HG03521 (cell line): Measurements from ENCODE around the gene BCL2L1.

Experiments
- ATAC-seq: cut with Tn5 transposase; IDR thresholded peaks from one replicate; pipeline ENCODE4 v1.9.1; 2021; ENCODE audit warnings: mild to moderate bottlenecking, moderate library complexity; ENCODE audit not compliant: unreplicated experiment

The BCL2L1 gene

DNA sequence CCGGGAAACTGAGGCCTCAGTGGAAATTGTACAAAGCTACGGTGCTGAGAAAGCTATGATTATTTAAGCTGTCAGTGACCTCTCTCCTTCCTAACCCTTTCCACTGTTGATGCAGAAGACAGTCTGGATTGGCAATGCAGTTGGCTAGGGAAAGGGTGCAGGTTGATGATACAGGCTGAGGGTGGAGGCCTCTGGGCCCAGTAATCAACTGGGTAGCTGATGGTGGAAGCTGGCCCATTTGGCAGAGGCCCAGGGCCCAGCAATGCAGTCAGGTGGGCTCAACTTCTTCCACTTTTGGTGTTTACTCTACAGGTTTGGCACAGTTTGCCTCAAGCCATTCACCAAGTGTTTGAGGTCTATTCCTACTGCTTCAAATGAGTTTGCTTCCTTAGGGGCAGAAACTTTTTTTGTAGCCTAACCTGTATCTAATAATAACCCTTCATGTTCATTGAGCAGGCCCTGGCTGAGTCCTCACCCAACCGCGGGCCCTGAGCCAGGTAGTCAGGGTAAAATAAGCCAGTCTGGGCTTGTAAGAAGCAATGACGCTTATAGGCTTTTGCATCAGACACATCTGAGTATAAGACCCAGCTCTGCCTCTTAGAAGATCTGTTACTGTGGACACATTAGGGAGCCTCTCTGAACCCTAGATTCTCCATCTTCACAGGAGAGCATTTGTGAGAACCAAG is 12.1 kb downstream of the BCL2L1 start:
- no peak for ATAC-seq

DNA sequence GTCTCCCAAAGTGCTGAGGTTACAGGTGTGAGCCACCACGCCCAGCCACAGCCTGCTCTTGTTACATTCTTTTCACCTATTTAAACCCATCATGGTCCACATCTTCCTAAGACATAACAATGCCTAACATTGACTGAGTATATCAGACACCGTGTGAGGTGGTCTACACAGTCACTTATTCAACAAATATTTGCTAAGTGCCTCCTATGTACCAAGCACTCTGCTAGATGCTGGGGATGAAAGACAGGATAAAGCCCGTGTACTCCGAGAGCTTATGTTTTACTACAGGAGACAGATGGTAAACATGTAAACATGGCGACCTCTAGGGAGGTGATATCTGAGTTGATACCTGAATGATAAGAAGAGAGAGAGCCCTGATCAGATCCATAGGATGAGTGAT is 12.7 kb downstream of the BCL2L1 start:
- ATAC-seq, result no peak

DNA sequence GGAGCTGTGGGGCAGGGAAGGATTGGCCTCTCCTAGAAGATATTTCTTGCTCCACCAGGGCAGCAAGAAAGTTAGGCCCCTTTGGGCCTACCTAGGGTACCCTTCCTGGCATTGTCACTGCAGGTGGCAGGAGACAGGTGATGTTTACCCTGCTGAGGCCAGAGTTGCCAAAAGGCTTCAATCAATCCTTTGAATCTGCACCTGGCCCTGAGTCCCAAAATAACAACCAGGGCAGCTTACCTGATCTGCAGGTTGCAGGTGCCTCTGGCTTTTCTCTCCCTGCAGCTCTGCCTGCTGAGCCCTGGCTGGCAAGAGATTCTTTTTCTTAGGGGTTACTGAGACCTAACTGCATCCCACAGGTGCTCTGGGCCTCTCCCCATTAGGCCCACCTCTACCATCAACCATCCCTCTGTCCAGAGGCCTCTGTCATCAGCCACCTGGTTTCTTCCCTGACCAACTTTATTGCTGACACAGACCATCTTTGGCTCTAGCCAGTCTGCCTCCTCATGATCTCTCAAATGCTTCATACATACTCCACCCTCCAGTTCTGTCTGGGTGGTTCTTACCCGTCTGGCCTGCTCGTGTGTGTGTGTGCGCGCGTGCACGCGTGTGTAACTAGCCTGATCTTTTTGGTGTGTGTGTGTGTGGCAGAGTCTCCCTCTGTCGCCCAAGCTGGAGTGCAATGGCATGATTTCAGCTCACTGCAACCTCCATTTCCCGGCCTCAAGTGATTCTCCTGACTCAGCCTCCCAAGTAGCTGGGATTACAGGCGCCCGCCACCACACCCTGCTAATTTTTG is 13.7 kb downstream of the BCL2L1 start:
- ATAC-seq, result no peak

DNA sequence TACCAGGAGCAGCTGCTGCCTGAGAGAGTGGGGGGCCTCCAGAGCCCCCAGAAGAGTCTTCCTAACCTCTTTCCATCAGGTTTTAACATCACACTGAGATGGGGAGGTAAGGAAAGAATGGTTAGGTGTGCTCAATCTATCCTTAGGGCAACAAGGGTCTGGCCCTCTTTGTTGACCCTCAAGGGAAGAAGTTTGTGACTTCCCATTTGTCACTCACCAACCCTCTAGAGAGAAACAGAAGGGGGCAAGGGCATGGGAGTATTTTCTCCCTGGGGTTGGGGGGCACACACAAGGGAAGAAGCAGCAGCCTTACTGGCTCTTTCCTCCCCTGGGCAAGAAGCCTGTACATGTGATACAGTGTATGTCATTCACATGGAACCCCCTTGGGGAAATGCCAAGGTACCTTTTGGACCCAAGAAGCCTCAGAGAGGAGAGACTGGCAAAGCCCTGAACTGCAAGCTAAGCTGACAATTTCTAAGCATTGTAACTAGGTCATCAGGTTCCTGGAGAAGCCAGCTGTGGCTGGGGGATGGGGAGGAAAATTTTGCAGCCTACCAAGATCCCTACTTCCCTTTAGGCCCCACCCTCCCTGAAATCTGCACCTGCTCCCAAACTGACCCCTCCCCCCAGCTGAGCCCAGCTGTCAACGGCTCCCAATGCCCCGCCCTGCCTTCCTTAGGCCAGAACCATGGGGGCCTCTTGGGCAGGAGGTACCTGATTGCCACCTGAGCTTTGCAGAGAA is 14.5 kb downstream of the BCL2L1 start:
- no peak for ATAC-seq

DNA sequence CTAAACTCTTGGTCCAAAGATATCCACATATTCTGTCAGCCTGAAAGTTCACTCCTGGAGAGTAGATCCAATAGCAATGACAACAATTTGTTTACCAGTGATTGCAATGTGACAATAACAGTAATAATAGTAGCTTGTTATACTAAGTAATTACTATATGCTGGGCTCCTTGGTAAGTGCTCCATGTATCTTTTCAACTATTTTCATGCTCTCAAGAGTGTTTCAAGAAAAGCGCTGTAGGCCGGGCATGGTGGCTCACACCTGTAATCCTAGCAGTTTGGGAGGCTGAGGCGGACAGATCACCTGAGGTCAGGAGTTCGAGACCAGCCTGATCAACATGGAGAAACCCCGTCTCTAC is 15.4 kb downstream of the BCL2L1 start:
- ATAC-seq, result no peak

DNA sequence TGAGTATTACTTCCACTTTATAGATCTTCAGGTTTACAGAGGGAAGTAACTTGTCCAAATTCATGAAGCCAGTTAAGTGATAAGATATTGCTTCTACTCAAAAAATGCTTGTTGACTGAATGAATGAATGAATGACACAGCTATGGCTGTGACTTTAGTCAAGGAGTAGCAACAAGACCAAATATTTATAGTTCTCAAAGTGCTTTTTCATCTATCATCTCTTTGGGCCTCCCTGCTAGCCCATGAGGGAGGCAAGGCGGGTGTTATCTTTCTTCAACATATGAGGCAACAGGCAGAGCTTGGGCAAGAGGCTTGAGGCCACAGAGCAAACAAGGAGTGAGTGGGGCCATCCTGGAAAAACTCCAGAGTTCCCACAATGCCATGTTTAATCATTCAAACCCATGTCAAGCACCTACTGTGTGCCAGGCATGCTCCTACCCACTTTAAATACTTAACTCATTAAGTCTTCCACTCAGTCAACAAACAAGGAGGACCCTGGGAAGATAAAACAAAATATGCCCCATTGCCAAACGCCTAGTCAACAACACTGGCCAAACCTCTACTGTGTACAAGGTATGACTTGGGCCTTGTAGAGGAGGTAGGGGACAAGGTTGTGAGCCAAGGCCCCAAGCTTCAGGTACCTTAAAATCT is 15.9 kb downstream of the BCL2L1 start:
- no peak for ATAC-seq

DNA sequence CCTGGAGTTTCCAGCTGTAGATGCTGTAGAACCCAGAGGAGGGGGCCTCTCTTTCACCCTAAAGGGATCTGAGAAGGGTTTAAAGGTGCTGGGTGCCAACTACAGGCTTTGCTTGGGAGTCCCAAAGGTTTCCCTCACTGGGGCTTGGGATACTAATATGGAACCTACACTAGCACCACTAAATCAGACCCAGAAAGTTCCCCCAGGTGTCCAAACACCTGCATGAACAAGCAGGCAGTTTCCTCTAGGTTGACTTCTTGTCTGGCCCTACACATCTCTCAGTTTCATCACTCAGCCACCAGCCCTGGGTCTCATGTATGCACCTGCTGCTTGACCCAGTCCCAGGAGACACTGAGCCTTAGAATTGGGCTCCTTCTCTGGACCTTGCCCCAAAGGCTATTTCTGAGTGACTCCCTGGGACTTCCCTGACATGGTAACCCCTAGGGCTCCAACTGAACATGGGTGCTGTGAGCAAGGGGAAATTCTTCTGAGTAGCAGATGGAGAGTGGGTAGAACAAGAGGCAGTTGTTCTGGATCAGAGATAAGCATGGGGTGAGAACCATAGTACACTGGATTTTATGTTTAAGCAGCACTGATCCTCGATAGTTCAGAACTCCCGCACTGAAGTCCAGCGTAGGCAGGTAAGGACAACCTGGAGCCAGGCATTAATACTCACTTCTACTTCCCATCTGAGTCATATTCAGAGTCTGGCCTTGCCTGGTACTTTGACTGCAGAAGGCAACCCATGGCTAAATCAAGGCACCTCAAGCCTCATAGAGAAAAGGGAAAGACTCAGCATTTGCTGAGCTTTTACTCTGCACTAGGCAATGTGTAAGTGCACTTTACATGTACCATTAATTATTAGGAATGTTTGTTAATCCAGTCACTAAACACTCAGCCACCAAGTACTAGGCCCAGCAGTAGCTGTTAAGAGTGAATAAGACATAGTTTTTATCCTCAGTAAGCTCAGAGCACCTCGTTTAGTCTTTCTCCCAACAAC is 16.8 kb downstream of the BCL2L1 start:
- peak; percentile 70 for ATAC-seq

DNA sequence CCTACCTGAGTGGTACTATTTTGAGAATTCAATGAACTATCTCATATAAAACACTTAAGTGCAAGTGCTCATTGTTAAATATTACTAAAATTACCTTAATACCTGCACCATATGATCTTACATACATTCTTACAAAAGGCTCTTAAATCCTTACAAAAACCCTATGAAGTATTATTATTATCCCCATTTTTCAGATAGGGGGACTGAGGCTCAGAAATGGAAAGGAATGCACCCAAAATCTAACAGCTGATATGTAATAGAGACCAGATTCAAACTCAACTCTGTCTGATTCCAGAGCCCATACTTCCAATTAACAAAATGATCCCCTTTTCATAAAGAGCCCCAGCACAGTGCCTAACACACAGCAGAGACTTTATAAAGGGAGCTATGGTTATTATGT is 17.5 kb downstream of the BCL2L1 start:
- ATAC-seq, result no peak

DNA sequence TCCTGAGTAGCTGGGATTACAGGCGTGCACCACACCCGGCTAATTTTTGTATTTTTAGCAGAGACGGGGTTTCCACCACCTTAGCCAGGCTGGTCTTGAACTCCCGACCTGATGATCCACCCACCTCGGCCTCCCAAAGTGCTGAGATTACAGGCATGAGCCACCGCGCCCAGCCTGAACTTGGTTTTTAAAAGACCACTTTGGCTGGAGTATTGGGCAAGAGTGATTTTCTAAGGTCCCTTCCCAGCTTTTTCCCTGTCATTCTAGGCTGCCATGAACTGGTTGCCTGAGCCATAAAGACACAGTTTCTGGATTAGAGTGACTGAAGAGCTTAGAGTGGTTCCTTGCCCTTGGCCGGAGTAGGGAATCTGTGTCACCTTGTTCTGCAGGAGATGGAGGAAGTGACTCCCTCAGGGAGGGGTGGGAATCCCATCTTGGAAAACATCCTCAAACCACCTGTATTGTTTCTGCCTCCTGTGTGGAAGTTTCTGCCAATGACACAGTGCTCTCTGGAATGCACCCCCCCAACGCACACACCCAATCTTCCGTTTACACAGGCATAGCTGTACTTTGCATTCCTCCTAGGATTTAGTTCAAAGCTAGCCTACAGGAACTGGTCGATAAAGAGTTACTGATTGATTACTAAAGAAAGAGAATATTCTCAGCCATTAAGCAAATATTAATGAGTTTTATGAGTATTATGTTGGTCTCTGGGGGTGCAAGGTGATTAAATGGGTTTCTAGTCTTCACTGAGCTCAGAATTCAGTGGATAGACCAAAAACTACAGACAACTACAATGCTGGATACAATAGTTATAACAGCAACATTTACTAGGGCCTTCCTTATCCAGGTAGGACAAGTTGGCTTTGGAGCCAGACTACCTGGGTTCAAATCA is 18.2 kb downstream of the BCL2L1 start:
- ATAC-seq, result no peak

DNA sequence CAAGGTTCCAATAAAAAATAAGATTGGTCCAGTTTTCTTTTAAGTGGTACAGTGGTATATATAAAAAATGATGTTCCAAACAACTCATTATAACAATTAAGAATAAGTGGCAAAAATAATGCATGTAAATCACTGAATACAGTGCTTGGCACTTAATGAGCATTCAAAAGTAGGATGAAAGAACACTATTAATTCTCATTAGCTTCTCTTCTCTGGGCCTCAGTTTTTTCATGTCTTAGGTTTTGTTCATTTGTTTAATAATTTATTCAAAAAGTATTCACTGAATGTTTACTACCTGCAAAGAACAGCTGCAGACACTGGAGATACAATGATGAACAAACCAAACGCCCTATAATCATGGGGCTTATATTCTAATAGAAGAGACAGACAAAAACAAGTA is 21.1 kb downstream of the BCL2L1 start:
- no peak for ATAC-seq

DNA sequence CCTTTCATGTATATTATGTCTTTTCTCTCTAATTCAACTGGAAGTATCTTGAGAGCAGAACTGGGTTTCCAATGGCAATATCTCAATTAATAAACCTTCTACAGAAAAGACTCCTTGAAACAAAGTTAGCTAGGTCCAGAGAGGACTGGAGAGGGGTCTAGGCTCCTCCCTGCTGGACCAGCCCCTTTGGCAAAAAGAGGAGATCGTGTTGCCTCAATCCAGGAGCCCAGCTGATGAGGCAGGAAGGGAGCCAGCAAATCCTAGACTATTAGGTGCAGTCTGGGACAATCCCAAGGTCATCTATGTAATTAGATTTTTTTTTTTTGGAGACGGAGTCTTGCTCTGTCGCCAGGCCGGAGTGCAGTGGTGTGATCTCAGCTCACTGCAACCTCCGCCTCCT is 21.9 kb downstream of the BCL2L1 start:
- no peak for ATAC-seq

DNA sequence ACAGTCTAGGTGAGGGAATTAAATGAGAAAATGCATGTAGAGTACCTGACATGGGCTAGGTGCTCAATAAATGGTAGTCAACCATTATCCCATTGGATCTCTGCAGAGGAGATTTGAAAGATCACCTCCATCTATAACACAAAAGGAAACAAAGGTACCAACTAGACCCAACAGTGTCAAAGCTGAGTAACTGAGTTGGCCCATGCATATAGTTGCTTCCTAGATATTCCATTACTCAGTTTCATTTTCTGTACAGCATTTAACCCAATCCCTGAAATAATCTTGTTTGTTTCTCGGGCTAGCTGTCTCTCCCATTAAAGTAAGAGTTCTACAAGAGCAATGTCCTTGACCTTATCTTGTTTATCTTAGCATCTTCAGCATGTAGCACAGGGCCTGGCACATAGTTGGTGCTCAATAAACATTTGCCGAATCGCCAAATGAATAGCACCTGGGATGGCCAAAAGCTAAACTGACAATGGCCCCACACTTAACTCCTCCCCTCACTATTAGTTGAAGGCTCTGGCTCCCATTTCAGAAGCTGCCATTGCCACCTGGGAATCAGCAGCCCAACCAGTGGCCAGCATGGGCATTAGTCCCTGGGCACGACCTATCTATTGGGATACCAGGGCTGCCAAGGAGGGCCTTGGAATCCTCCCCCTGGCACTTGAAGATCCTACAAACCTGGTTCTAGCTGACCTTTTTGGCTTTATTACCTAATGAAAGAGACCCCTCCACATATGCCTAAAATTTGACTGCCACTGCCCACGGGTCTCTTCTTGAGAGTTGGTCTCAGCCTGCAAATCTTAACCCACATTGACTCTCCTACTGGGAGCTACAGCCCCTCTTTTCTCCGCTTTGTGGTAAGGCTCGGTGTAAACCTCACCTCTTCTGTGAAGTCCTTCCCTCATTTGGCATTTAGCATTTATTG is 22.6 kb downstream of the BCL2L1 start:
- no peak for ATAC-seq

DNA sequence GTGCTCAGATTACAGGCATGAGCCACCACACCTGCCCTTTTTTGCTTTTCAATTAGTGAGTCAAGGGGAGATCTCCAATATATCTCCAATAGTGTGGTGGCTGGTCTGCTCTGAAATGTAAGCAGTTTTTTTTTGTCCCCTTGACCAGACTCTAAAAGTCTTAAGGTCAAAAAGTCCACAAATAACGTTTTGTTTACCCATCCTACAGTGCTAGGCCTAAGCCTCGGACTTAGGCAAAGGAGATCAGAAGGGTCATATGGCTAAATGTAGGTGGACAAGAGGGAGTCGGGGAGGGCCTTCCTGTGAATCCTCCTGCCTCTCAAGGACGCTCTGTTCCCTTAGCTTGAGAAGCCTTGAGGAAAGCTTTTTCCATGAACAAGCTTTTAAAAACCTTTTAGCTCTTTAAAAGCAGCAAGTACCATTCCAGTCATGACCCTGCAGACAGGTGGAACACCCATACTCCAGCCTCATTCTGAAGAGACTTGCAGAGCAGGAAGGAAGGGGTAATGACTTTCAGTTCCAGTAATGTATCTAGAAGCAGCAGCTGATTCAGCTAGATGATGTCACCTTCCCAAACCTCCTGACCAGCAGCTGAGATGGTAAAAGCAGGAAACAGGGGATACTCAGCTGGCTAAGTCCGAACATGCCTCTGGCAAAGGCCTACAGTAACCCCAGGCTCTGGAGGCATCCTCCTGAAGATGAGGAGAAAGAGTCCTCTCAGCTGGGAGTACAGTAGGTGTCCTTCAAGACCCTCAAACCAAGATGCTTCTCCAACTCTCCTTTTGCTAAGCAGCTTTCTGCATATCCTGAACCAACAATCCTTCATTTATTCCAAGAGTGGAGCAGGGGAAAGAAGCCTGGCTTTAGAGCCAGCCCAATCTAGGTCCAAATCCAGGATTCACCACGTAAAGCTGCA is 23.6 kb downstream of the BCL2L1 start:
- ATAC-seq, result peak; percentile 87

DNA sequence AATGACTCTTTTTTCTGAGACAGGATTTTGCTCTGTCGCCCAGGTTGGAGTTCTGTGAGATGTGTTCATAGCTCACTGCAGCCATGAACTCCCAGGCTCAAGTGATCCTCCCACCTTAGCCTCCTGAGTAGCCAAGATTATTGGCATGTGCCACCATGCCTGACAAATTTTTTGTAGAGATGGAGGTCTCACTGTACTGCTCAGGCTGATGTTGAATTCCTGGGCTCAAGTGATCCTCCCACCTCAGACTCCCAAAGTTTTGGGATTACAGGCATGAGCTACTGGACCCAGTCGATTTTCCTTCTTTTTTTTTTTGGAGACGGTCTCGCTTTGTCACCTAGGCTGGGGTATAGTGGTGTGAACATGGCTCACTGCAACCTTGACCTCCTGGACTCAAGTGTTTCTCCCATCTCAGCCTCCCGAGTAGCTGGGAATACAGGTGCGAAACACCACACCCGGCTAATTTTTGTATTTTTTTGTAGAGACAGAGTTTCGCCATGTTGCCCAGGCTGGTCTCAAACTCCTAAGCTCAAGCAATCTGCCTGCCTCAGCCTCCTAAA is 24.3 kb downstream of the BCL2L1 start:
- no peak for ATAC-seq

DNA sequence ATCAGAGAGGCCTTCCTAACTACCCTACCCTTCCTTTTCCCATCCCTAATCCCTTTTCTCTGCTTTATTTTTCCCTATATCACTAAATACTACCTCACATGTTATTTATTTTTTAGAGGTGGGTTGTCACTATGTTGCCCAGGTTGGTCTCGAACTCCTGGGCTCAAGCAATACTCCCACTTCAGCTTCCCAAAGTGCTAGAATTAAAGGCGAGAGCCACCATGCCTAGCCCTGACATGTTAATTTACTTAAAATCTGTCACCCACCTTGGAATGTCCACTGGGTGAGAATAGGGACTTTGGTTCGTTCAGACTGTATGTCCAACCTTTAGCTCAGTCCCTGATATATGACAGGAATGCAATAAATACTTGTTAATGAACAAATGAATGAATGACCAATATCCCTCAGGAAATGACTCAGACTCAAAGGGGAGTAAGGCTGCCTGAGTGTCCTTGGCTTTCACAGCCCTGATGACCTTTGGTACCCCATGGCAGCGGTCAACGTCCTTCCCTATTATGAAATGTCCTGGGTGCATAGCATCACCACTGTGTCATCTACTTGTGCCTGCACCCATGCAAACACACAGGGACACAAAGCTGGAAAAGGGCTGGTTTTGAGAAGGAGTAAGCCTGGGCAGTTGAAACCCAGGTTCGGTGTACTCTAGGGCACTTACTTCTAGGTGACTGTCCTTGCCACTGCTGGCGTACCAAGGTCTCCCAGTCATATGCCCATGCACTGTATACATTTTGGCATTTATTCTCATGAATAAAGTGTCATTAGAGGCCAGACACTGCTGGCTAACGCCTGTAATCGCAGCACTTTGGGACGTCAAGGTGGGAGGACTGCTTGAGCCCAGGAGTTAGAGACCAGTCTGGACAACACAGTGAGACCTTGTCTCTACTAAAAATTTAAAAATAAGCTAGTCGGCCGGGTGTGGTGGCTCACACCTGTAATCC is 26.5 kb downstream of the BCL2L1 start:
- ATAC-seq, result no peak
